ENCODE measurements around the gene CARD16. TPM values are rescaled to one million over a fixed set of nuclear protein-coding genes. Genes with fewer than 3 reads are reported as not detected.
"Not testable (repeated sequence)": the region's sequence is repeated elsewhere in the genome, so short reads cannot be mapped to it uniquely, and the experiment has no call there.

CARD16 gene
- total and polyA plus RNA-seq, 3 donors from 2014 or later: 1.4 to 5.7 (median 1.5) TPM

- no peak for DNase-seq
- Histone ChIP-seq H3K9me3 (no peaks in the 10 kb centered on the region), H3K36me3 (ENCODE audit: low read depth, missing control alignments) (no peaks in the 10 kb centered on the region), H3K4me1 (no peaks in the 10 kb centered on the region), H3K4me3 (no peak overlapping the region), H3K27me3 (no peaks in the 10 kb centered on the region), H3K27ac (no peak overlapping the region)
- intact Hi-C loops (cut with DNase I; ENCODE audit: low total_unique reads): no loop called here
- no peak for TF ChIP-seq CTCF (IDR thresholded peaks at IDR 0.05)
- TF ChIP-seq POLR2A (IDR thresholded peaks at IDR 0.05): no peak
- 83% methylated on average over 4 of the region's 4 CpGs for WGBS, 2 donors
Observed at GRCh38 chr11:105071089-105071732, 26.1 kb upstream of the CARD16 start.

GRCh38 chr11:105070306-105070705 lies 25.2 kb upstream of the CARD16 start:
- WGBS, 2 donors: 87 to 92% methylated on average over 4 of the region's 4 CpGs
- no peaks in the 10 kb centered on the region for H3K36me3 ChIP-seq (ENCODE audit: low read depth, missing control alignments)
- intact Hi-C loops (cut with DNase I; ENCODE audit: low total_unique reads): no loop called here
- H3K27ac ChIP-seq: no peak overlapping the region
- no peaks in the 10 kb centered on the region for H3K4me1 ChIP-seq
- TF ChIP-seq POLR2A (IDR thresholded peaks at IDR 0.05): no peak
- H3K9me3 ChIP-seq: no peaks in the 10 kb centered on the region
- no peaks in the 10 kb centered on the region for H3K27me3 ChIP-seq
- DNase-seq: no peak
- H3K4me3 ChIP-seq: no peak overlapping the region

GRCh38 chr11:105069749-105070148 lies 24.6 kb upstream of the CARD16 start:
- H3K4me1 ChIP-seq; H3K27me3 ChIP-seq; H3K9me3 ChIP-seq; H3K27ac ChIP-seq; intact Hi-C loops (cut with DNase I; ENCODE audit: low total_unique reads); H3K36me3 ChIP-seq (ENCODE audit: low read depth, missing control alignments); DNase-seq; H3K4me3 ChIP-seq: not testable (repeated sequence)
- WGBS, 2 donors: 68 to 87% methylated on average over 2 of the region's 2 CpGs

- DNase-seq; H3K27ac ChIP-seq; H3K4me3 ChIP-seq; intact Hi-C loops (cut with DNase I; ENCODE audit: low total_unique reads); H3K36me3 ChIP-seq (ENCODE audit: low read depth, missing control alignments); H3K27me3 ChIP-seq; H3K9me3 ChIP-seq; H3K4me1 ChIP-seq: not testable (repeated sequence)
- WGBS, 2 donors: 50 to 57% methylated on average over 9 of the region's 9 CpGs
Observed at GRCh38 chr11:105063245-105063941, 18.3 kb upstream of the CARD16 start.

- intact Hi-C loops (cut with DNase I; ENCODE audit: low total_unique reads): no loop called here
- TF ChIP-seq POLR2A (IDR thresholded peaks at IDR 0.05) (no peak), CTCF (IDR thresholded peaks at IDR 0.05) (no peak)
- 52 to 61% methylated on average over 4 of the region's 4 CpGs for WGBS, 2 donors
- H3K4me3 ChIP-seq: no peak overlapping the region
- H3K27ac ChIP-seq: no peak overlapping the region
- H3K4me1 ChIP-seq: no peaks in the 10 kb centered on the region
- H3K27me3 ChIP-seq: no peaks in the 10 kb centered on the region
- DNase-seq: no peak
- no peaks in the 10 kb centered on the region for H3K36me3 ChIP-seq (ENCODE audit: low read depth, missing control alignments)
- no peaks in the 10 kb centered on the region for H3K9me3 ChIP-seq
Observed at GRCh38 chr11:105057432-105057831, 12.3 kb upstream of the CARD16 start.

- intact Hi-C loops (cut with DNase I; ENCODE audit: low total_unique reads): no loop called here
- WGBS, 2 donors: 89 to 95% methylated on average over 1 of the region's 1 CpG
Observed at GRCh38 chr11:105056446-105056845, 11.3 kb upstream of the CARD16 start.

More at GRCh38 chr11:105056446-105056845, 11.3 kb upstream of the CARD16 start:
- no peaks in the 10 kb centered on the region for H3K9me3 ChIP-seq
- H3K4me3 ChIP-seq: no peak overlapping the region
- no peaks in the 10 kb centered on the region for H3K4me1 ChIP-seq
- H3K36me3 ChIP-seq (ENCODE audit: low read depth, missing control alignments): no peaks in the 10 kb centered on the region
- no peak for DNase-seq
- no peak overlapping the region for H3K27ac ChIP-seq
- H3K27me3 ChIP-seq: no peaks in the 10 kb centered on the region
- TF ChIP-seq POLR2A (IDR thresholded peaks at IDR 0.05): no peak
- no peak for TF ChIP-seq CTCF (IDR thresholded peaks at IDR 0.05)
